PC-9 (cell line): ENCODE measurements around the gene IGF2R. TPM values are rescaled to one million over a fixed set of nuclear protein-coding genes. Genes with fewer than 3 reads are reported as not detected.

ENCODE experiments used
- BruUV-seq: library from RNA; stranded (reverse); fragments of 400-500 nt; replicated peaks from 2 replicates; lab custom pipeline; 2021; lab: Mats Ljungman, UMichigan
- CTCF ChIA-PET: fragments of 300-600 bp; sonication (Branson Sonifier 250); formaldehyde crosslinking; loops from one replicate; lab custom pipeline; 2022; ENCODE audit warnings: antibody characterized with exemption; lab: Charles Lee
- POLR2A ChIA-PET: fragments of 300-600 bp; sonication (Branson Sonifier 250); formaldehyde crosslinking; loops from one replicate; lab custom pipeline; 2022; ENCODE audit warnings: antibody characterized with exemption; ENCODE audit not compliant: unreplicated experiment; lab: Charles Lee
- DNase-seq, 2 experiments: peaks; one replicate each; pipeline versions ENCODE4 v3.0.0 to v3.0.0-alpha.2; 2015 to 2022; ENCODE audit warnings: mixed read lengths in 1 of 2
- H2AFZ ChIP-seq: fragments of 200-600 bp; sonication (generic); 2 replicates; pipeline ENCODE4 v1.8.1; 2017; ENCODE audit warnings: antibody characterized with exemption
- H3F3A ChIP-seq: fragments of 200-600 bp; sonication (generic); 2 replicates; pipeline ENCODE4 v1.8.1; 2017; ENCODE audit warnings: antibody characterized with exemption, mild to moderate bottlenecking, low read depth; ENCODE audit not compliant: insufficient read depth
- H3K27ac ChIP-seq: fragments of 200-600 bp; sonication (generic); 2 replicates; pipeline ENCODE4 v1.6.1; 2016; ENCODE audit warnings: mixed run types
- H3K27me3 ChIP-seq: fragments of 200-600 bp; sonication (generic); 2 replicates; pipeline ENCODE4 v1.6.1; 2016; ENCODE audit warnings: low read depth, mixed run types; ENCODE audit not compliant: insufficient read depth
- H3K36me3 ChIP-seq: fragments of 200-600 bp; sonication (generic); 2 replicates; pipeline ENCODE4 v1.6.1; 2016; ENCODE audit warnings: low read depth, mixed run types
- H3K4me1 ChIP-seq: fragments of 200-600 bp; sonication (generic); replicated peaks from 2 replicates; pipeline ENCODE4 v1.6.1; 2016; ENCODE audit warnings: mixed run types; ENCODE audit not compliant: insufficient read depth
- H3K4me2 ChIP-seq: fragments of 200-600 bp; sonication (generic); 2 replicates; pipeline ENCODE4 v1.6.1; 2017; ENCODE audit warnings: mixed run types
- H3K4me3 ChIP-seq: fragments of 200-600 bp; sonication (generic); 2 replicates; pipeline ENCODE4 v1.6.1; 2016; ENCODE audit warnings: mixed run types
- H3K79me2 ChIP-seq: fragments of 200-600 bp; sonication (generic); 2 replicates; pipeline ENCODE4 v1.6.1; 2017; ENCODE audit warnings: low read depth, mixed run types
- H3K9me2 ChIP-seq: fragments of 200-600 bp; sonication (generic); 2 replicates; pipeline ENCODE4 v1.8.1; 2017; ENCODE audit warnings: mild to moderate bottlenecking; ENCODE audit not compliant: insufficient read depth
- H3K9me3 ChIP-seq: fragments of 200-600 bp; sonication (generic); 2 replicates; pipeline ENCODE4 v1.8.1; 2016; ENCODE audit warnings: low read depth; ENCODE audit not compliant: insufficient read depth
- H4K20me1 ChIP-seq: fragments of 200-600 bp; sonication (generic); 2 replicates; pipeline ENCODE4 v1.8.1; 2017; ENCODE audit not compliant: insufficient read depth
- CTCF ChIP-seq: fragments of 200-600 bp; sonication (generic); conservative IDR thresholded peaks from 2 replicates; pipeline ENCODE4 v1.6.1; 2017; ENCODE audit warnings: mixed run types, antibody characterized with exemption, mild to moderate bottlenecking, moderate library complexity
- EZH2 ChIP-seq: fragments of 200-600 bp; sonication (generic); IDR thresholded peaks from 2 replicates; pipeline ENCODE4 v1.8.0; 2017; ENCODE audit warnings: antibody characterized with exemption, low read depth
- intact Hi-C: fragments of 100-400 bp; cut with micrococcal nuclease; formaldehyde crosslinking; loops from one replicate; pipeline ENCODE4 v1.10.0; 2022; ENCODE audit not compliant: unreplicated experiment
- total RNA-seq: library from RNA; stranded (reverse); gene quantifications from 2 replicates; pipeline ENCODE4 v1.2.3, GENCODE V29; 2021

Gene IGF2R
- total RNA-seq, 1 experiment from 2014 or later, result 53.1 TPM

- H3K27me3 ChIP-seq, result no peaks in the 10 kb centered on the region
- no peak overlapping the region for H2AFZ ChIP-seq
- H3K79me2 ChIP-seq, result no peaks in the 10 kb centered on the region
- peaks cover 6% of the 10 kb centered on the region; the same call in 1 of the 2 replicates for H3K36me3 ChIP-seq
- DNase-seq, result no peak
- H3K4me2 ChIP-seq, result no peak overlapping the region
- no TSS peak for BruUV-seq
- intact Hi-C loops, result no loop called here
- no peaks in the 10 kb centered on the region for H3K4me1 ChIP-seq
- TF ChIP-seq EZH2 (no peak), CTCF (no peak)
- H3K4me3 ChIP-seq, result no peak overlapping the region
- no peak overlapping the region for H3K27ac ChIP-seq
- no peaks in the 10 kb centered on the region for H3K9me2 ChIP-seq
- H3K9me3 ChIP-seq, result no peaks in the 10 kb centered on the region
- no peaks in the 10 kb centered on the region for H4K20me1 ChIP-seq
- H3F3A ChIP-seq, result no peaks in the 10 kb centered on the region
- POLR2A ChIA-PET, result no interaction called here
- CTCF ChIA-PET, result no interaction called here
These were observed 139.2 kb downstream of the IGF2R start for GRCh38 chr6:160108077-160108476.

- ChIA-PET CTCF (no interaction called here), POLR2A (no interaction called here)
- H3K4me3 ChIP-seq, result no peak overlapping the region
- intact Hi-C loops, result no loop called here
- H3F3A ChIP-seq, result no peaks in the 10 kb centered on the region
- TF ChIP-seq CTCF (no peak), EZH2 (no peak)
- H4K20me1 ChIP-seq, result no peaks in the 10 kb centered on the region
- no peaks in the 10 kb centered on the region for H3K4me1 ChIP-seq
- no peak overlapping the region for H3K4me2 ChIP-seq
- H3K27ac ChIP-seq, result no peak overlapping the region
- H3K9me2 ChIP-seq, result no peaks in the 10 kb centered on the region
- no TSS peak for BruUV-seq
- H3K9me3 ChIP-seq, result no peaks in the 10 kb centered on the region
- H3K36me3 ChIP-seq, result no peaks in the 10 kb centered on the region
- DNase-seq, result no peak
- no peaks in the 10 kb centered on the region for H3K27me3 ChIP-seq
- H3K79me2 ChIP-seq, result no peaks in the 10 kb centered on the region
- H2AFZ ChIP-seq, result no peak overlapping the region
These were observed 141.8 kb downstream of the IGF2R start for GRCh38 chr6:160110586-160111123.

- H3K27me3 ChIP-seq, result no peaks in the 10 kb centered on the region
- H3K79me2 ChIP-seq, result no peaks in the 10 kb centered on the region
- no peak overlapping the region for H2AFZ ChIP-seq
- no peak for DNase-seq
- intact Hi-C loops, result no loop called here
- H3K36me3 ChIP-seq, result no peaks in the 10 kb centered on the region
- no peaks in the 10 kb centered on the region for H4K20me1 ChIP-seq
- no peaks in the 10 kb centered on the region for H3K4me1 ChIP-seq
- H3K27ac ChIP-seq, result no peak overlapping the region
- H3K4me3 ChIP-seq, result no peak overlapping the region
- no TSS peak for BruUV-seq
- CTCF ChIA-PET, result no interaction called here
- POLR2A ChIA-PET, result no interaction called here
- no peak for TF ChIP-seq CTCF
- no peak for TF ChIP-seq EZH2
- H3F3A ChIP-seq, result no peaks in the 10 kb centered on the region
- no peak overlapping the region for H3K4me2 ChIP-seq
- H3K9me3 ChIP-seq, result no peaks in the 10 kb centered on the region
- no peaks in the 10 kb centered on the region for H3K9me2 ChIP-seq
These were observed 142.9 kb downstream of the IGF2R start for GRCh38 chr6:160111806-160112205.
